Endothelial cell of umbilical vein (primary cell): ENCODE results near the gene PEAR1. TPM values are rescaled to one million over a fixed set of nuclear protein-coding genes. Genes with fewer than 3 reads are reported as not detected.

Experiments used
- BruUV-seq: library from RNA; stranded (reverse); fragments of 400-500 nt; replicated peaks from 2 replicates; lab custom pipeline; 2021; lab: Mats Ljungman, UMichigan
- CTCF ChIA-PET: fragments of 300-600, 350-600 bp; sonication (Branson Sonifier 250); formaldehyde crosslinking; loops from one replicate; lab custom pipeline; 2021; ENCODE audit warnings: antibody characterized with exemption, inconsistent platforms; lab: Charles Lee
- POLR2A ChIA-PET: fragments of 300-600, 350-600 bp; sonication (Branson Sonifier 250); formaldehyde crosslinking; loops from one replicate; lab custom pipeline; 2021; ENCODE audit warnings: antibody characterized with exemption, inconsistent platforms; lab: Charles Lee
- DNase-seq: peaks from one replicate; pipeline ENCODE4 v3.0.0-alpha.2; 2011; ENCODE audit warnings: low read depth, low spot score
- FAIRE-seq: peaks from 2 replicates; lab custom pipeline; 2011; peaks lifted over from hg19 to GRCh38; lab: Jason Lieb, UNC
- H2AFZ ChIP-seq: 2 replicates; pipeline ENCODE4 v1.6.0; 2012; ENCODE audit warnings: low read depth, low read length, control low read depth, inconsistent platforms
- H3K27ac ChIP-seq: 2 replicates; pipeline ENCODE4 v1.5.1; 2011; ENCODE audit warnings: low read depth, mild to moderate bottlenecking, control low read depth, low read length, moderate library complexity; ENCODE audit not compliant: insufficient read depth
- H3K27me3 ChIP-seq, 2 experiments: 2 replicates each; pipeline versions ENCODE4 v1.6.0 to v1.6.1; 2011; ENCODE audit warnings: low read length in 2 of 2, mixed read lengths in 1 of 2; ENCODE audit not compliant: control insufficient read depth in 2 of 2, insufficient read depth in 2 of 2
- H3K36me3 ChIP-seq, 2 experiments: 2 replicates in 1 of 2; 3 replicates in 1 of 2; pipeline ENCODE4 v1.5.1; 2011; ENCODE audit warnings: low read length in 2 of 2, mild to moderate bottlenecking in 1 of 2, moderate library complexity in 1 of 2; ENCODE audit not compliant: control insufficient read depth in 2 of 2, insufficient read depth in 2 of 2; ENCODE audit errors: extremely low read depth in 1 of 2
- H3K4me1 ChIP-seq: 3 replicates; pipeline ENCODE4 v1.5.1; 2011; ENCODE audit warnings: mild to moderate bottlenecking, low read length; ENCODE audit not compliant: control insufficient read depth, insufficient read depth; ENCODE audit errors: extremely low read depth
- H3K4me2 ChIP-seq: 2 replicates; pipeline ENCODE4 v1.6.1; 2011; ENCODE audit warnings: low read length, control low read depth, mixed read lengths; ENCODE audit not compliant: insufficient read depth
- H3K4me3 ChIP-seq, 3 experiments: fragments of 200-600 bp in 1 of 3; sonication (generic), shearing (Covaris generic) in 1 of 3; replicated peaks in 1 of 3; 2 replicates each; pipeline ENCODE4 v1.5.1; 2011 to 2016; ENCODE audit warnings: control low read depth in 3 of 3, low read length in 3 of 3, mild to moderate bottlenecking in 2 of 3, inconsistent platforms in 1 of 3, low read depth in 1 of 3, moderate library complexity in 1 of 3; ENCODE audit not compliant: insufficient read depth in 1 of 3
- H3K79me2 ChIP-seq: 2 replicates; pipeline ENCODE4 v1.6.0; 2012; ENCODE audit warnings: low read length, inconsistent platforms; ENCODE audit not compliant: control insufficient read depth, insufficient read depth
- H3K9ac ChIP-seq: replicated peaks from 2 replicates; pipeline ENCODE3; 2011; ENCODE audit warnings: low read length, control low read depth; ENCODE audit not compliant: insufficient read depth; ENCODE audit errors: extremely low read depth
- H3K9me1 ChIP-seq: replicated peaks from 3 replicates; pipeline ENCODE4 v1.6.0; 2011; ENCODE audit warnings: mild to moderate bottlenecking, low read length; ENCODE audit not compliant: control insufficient read depth, insufficient read depth; ENCODE audit errors: extremely low read depth
- H3K9me3 ChIP-seq: replicated peaks from 2 replicates; pipeline ENCODE4 v1.5.1; 2012; ENCODE audit warnings: low read length, inconsistent platforms; ENCODE audit not compliant: control insufficient read depth, insufficient read depth
- H4K20me1 ChIP-seq: replicated peaks from 2 replicates; pipeline ENCODE3; 2011; ENCODE audit warnings: mild to moderate bottlenecking, low read length; ENCODE audit not compliant: control insufficient read depth, insufficient read depth; ENCODE audit errors: extremely low read depth
- CTCF ChIP-seq, 2 donors: IDR thresholded peaks; 1 replicate in 1 of 2; 2 replicates in 1 of 2; pipeline ENCODE4 v1.5.1; 2011; ENCODE audit warnings: low read length in 2 of 2, mild to moderate bottlenecking in 2 of 2, moderate library complexity in 2 of 2, control low read depth in 1 of 2, inconsistent platforms in 1 of 2, low read depth in 1 of 2; ENCODE audit not compliant: insufficient read depth in 1 of 2; ENCODE audit errors: extremely low read depth in 1 of 2
- EZH2 ChIP-seq: IDR thresholded peaks from 2 replicates; pipeline ENCODE4 v1.6.1; 2012; ENCODE audit warnings: borderline replicate concordance, low read depth, mild to moderate bottlenecking, moderate library complexity, low read length, inconsistent platforms; ENCODE audit not compliant: severe bottlenecking
- GATA2 ChIP-seq: IDR thresholded peaks from 2 replicates; pipeline ENCODE4 v1.7.0; 2011; ENCODE audit warnings: low read depth, mild to moderate bottlenecking, moderate library complexity, mixed read lengths, low read length; ENCODE audit not compliant: insufficient read length, insufficient read depth
- JUN ChIP-seq: IDR thresholded peaks from 2 replicates; pipeline ENCODE4 v1.6.1; 2011; ENCODE audit warnings: borderline replicate concordance, low read depth; ENCODE audit not compliant: insufficient read length, insufficient read depth
- MYC ChIP-seq: IDR thresholded peaks from one replicate; pipeline ENCODE4 v1.6.1; 2011; ENCODE audit warnings: mild to moderate bottlenecking, low read depth, low read length
- POLR2A ChIP-seq: IDR thresholded peaks from 2 replicates; pipeline ENCODE4 v1.6.1; 2012; ENCODE audit warnings: low read depth, mild to moderate bottlenecking, control low read depth, low read length
- POLR2AphosphoS5 ChIP-seq: IDR thresholded peaks from 2 replicates; pipeline ENCODE4 v1.6.1; 2012; ENCODE audit warnings: low read depth, mild to moderate bottlenecking, control low read depth, low read length, moderate library complexity; ENCODE audit not compliant: insufficient read depth
- dilution Hi-C: fragments of 300-500 bp; cut with MboI; formaldehyde crosslinking; loops from one replicate; pipeline ENCODE4 v1.15.0; 2019; ENCODE audit warnings: low sequenced_read_pairs; ENCODE audit not compliant: extremely low pct_ligation_motif_present
- intact Hi-C: fragments of 100-400 bp; cut with micrococcal nuclease; formaldehyde crosslinking; loops from one replicate; pipeline ENCODE4 v1.10.0; 2022
- polyA plus RNA-seq, 4 experiments: library from polyadenylated mRNA; depleted of rRNA in 3 of 4; stranded (reverse) in 3 of 4; unstranded in 1 of 4; fragments of >200 nt; gene quantifications; 2 replicates each; pipeline versions ENCODE4 v1.2.1 to v1.2.3, GENCODE V29; 2011 to 2012; ENCODE audit warnings: missing spikeins in 1 of 4
- total RNA-seq: library from RNA; stranded (reverse); gene quantifications from 2 replicates; pipeline ENCODE4 v1.2.3, GENCODE V29; 2021

The PEAR1 gene
- total and polyA plus RNA-seq, 2 donors (not counting 3 experiments of a cell fraction or from before 2014, with no cell fraction given), result 90.7 to 106 TPM

DNA sequence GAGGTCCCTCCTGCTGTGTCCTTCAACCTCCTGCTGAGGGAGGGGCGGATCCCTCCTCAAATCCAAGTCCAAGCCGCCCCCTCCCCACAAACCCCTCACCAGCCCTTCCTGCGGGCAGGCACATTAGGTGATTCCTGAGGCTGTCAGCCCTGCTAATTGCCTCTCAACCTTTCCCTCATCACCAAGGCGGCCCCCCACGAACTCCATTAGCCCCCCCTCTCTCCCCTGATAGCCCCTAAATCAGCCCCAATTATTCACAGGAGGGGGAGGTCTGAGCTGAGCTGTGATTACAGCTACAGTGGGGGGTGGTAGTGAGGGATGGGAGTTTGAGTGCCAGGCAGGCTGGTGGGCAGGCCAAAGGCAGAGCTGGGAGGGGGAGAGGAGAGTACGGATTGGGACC is 5.8 kb upstream of the PEAR1 start:
- Histone ChIP-seq H3K4me2 (no peak overlapping the region), H4K20me1 (no peaks in the 10 kb centered on the region), H3K36me3 (no peaks in the 10 kb centered on the region), H3K27ac (no peak overlapping the region), H3K4me1 (no peaks in the 10 kb centered on the region), H3K9ac (no peak overlapping the region), H3K79me2 (no peaks in the 10 kb centered on the region), H3K9me3 (no peaks in the 10 kb centered on the region), H2AFZ (no peak overlapping the region), H3K27me3 (peaks cover 2 to 15% of the 10 kb centered on the region in 2 experiments), H3K4me3 (no peak overlapping the region), H3K9me1 (no peaks in the 10 kb centered on the region)
- no peak for TF ChIP-seq MYC
- no peak for TF ChIP-seq EZH2
- no peak for TF ChIP-seq POLR2A
- TF ChIP-seq CTCF (IDR thresholded peaks at IDR 0.05; ENCODE audit: extremely low read depth in 1 of 2, insufficient read depth in 1 of 2, low read depth in 1 of 2, low read length in 2 of 2), result no peak
- no peak for TF ChIP-seq JUN
- TF ChIP-seq GATA2, result no peak
- TF ChIP-seq POLR2AphosphoS5, result no peak
- ChIA-PET CTCF (interaction anchor here (0.7 to 8.4 kb wide), 11 partner anchors 11 to 199 kb away, joined by 3 to 137 read pairs (median 6); partner anchors contain the start of genes ISG20L2 and METTL25B), POLR2A (interaction anchor here (0.6 to 1.0 kb wide), 2 partner anchors 42 to 66 kb away, joined by 3 read pairs; no protein-coding TSS in a partner anchor)
- BruUV-seq, result no TSS peak
- FAIRE-seq, result no peak
- DNase-seq, result no peak
- dilution Hi-C loops, result no loop called here
- intact Hi-C loops, result no loop called here
